ENCODE data around the gene PTTG1IP.
A peak's percentile ranks its signal among the peaks of the same experiment; 100 is the strongest.

The PTTG1IP gene

DNA sequence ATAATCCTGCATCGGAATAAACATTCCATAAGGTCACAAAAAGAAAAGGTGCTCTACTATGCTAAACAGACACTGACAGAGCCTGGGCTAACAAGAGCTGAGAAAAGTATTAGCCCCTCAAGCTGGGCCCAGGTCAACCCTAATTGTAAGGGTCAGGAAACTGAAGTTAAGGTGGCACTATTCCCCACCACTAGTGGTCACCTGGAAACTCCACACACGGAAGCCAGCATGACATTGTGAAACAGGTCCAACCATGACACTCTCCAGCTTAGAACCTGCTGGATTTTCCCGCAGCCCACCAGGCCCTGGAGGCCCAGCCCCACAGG, 1.2 kb downstream of the PTTG1IP start:
- H3K4me3 ChIP-seq (ENCODE audit: low read depth, low read length): peak overlapping the region; percentile 85
- DNase-seq (ENCODE audit: low read depth): no peak
- TF ChIP-seq, protein P1, sequence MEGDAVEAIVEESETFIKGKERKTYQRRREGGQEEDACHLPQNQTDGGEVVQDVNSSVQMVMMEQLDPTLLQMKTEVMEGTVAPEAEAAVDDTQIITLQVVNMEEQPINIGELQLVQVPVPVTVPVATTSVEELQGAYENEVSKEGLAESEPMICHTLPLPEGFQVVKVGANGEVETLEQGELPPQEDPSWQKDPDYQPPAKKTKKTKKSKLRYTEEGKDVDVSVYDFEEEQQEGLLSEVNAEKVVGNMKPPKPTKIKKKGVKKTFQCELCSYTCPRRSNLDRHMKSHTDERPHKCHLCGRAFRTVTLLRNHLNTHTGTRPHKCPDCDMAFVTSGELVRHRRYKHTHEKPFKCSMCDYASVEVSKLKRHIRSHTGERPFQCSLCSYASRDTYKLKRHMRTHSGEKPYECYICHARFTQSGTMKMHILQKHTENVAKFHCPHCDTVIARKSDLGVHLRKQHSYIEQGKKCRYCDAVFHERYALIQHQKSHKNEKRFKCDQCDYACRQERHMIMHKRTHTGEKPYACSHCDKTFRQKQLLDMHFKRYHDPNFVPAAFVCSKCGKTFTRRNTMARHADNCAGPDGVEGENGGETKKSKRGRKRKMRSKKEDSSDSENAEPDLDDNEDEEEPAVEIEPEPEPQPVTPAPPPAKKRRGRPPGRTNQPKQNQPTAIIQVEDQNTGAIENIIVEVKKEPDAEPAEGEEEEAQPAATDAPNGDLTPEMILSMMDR (conservative IDR thresholded peaks at IDR 0.05; ENCODE audit: low read depth, low read length): peak; percentile 12

DNA sequence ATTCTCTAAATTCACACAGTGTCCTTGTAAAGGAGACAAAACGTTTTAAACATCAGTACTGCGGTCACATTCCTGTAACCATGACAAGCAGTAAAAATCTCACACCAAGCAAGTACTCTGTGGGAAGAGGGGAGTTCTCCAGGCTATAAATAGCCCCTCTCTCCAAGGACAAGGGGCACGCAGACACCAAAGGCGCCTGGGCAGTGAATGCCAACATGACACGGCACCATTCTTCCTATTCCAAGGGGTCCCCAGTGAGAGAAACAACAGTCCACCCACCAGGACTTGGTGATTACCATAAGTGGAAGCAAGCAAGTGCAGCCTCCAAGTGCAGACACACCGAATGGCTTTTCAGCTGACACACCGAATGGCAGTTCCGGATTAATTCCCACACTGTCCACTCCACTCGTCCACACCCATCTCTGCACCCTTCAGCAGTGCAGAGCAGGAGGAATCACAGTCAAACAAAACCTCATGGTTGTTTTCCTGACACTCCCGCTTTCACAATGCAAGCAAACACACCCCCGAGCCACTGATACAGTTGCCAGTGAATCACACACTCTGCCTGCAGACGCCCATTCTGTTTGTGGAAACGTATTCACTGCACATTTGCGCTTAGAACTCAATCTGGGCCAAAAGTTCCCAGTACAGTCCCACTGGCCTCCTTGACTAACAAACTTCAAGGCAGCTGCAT, 1.8 kb downstream of the PTTG1IP start:
- DNase-seq (ENCODE audit: low read depth): peak; percentile 82
- TF ChIP-seq, protein P1 (conservative IDR thresholded peaks at IDR 0.05; ENCODE audit: low read depth, low read length): no peak
- H3K4me3 ChIP-seq (ENCODE audit: low read depth, low read length): peak overlapping the region; percentile 85

DNA sequence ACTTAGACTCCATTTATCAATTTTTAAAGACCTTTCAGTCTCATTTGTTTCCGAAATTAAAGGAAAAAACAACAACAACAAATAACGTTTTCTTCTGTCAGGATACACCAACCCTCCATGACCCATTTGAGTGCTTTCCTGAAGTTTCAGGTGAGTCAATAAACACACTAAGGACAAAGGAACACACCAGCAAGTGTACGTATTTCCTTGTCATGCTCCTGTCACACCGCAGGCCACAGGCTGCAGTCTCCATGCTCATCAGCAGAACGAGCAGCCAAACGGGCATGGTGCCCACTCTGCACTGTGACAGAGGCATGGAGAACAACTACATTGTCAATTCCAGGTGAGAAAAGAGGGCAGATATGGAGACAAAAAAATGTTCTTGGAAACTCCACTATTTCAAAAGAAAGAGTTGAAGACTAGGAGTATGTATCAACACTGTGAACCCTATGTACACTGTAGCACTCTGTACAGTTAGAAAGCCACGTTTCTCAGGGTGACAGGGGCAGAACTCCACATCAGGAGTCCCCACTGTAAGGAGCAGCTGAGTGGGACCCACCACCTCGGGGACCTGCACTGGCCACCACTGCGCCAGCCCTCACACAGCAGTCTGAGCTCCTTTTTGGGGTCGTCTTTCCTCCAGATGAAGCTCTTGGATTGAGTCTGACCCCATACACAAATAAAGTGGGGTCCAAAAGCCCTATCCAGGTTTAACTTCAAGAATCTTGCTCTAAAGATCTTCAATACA, 2.6 kb downstream of the PTTG1IP start:
- no peak for DNase-seq (ENCODE audit: low read depth)
- TF ChIP-seq, protein P1 (conservative IDR thresholded peaks at IDR 0.05; ENCODE audit: low read depth, low read length): no peak
- peak overlapping the region; percentile 85 for H3K4me3 ChIP-seq (ENCODE audit: low read depth, low read length)

DNA sequence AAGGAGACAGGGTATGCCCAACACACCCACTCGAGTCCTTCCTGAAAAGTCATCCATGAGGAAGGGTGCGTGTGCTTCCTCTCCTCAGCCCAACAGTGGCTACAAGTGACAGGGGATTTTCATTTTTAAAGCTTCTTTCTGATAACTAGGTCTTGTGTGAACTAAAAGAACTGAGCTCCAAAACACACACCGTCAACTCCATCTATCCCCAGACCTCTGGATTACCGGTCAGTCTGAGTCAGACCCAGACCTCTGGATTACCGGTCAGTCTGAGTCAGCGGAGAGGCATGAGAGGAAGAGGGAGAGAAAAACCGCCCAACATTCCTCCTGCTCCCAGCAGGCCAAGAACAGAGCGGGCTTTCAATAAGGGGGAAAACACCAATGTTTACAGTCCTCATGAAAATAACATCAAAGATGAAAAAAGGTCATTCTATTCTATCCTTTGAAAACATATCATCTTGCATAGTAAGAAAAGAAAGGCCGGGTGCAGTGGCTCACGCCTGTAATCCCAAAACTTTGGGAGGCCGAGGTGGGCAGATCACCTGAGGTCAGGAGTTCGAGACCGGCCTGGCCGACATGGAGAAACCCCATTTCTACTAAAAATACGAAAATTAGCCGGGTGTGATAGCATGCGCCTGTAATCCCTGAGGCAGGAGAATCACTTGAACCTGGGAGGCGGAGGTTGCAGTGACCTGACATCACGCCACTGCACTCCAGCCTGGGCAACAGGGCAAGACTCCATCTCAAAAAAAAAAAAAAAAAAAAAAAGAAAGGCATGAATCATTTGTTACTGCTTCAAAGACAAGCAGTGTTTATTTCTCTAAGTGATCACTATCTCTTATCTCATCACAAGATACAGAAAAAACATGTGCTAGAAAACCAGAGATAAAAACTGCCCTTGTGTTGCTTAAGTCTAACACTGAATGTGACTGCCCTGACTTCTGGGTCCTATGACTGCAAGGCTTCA, 3.4 kb downstream of the PTTG1IP start:
- peak; percentile 97 for DNase-seq (ENCODE audit: low read depth)
- TF ChIP-seq, protein P1 (conservative IDR thresholded peaks at IDR 0.05; ENCODE audit: low read depth, low read length): no peak

DNA sequence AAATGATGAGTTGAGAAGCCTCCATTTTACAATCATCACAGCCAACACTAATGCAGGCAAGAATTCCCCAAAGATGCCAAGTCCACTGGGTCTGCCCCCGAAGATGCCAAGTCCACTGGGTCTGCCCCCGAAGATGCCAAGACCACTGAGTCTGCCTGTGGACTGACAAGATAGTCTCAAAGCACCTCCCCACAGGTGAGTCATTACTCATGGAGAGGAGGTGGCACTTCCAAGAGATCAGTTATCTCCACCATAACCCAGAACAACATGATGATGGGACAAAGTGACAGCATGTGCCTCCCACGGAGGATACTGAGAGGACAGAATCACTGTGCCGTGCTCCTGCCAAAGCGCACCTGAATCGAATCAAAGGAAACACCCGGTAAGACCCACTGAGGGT, 4.8 kb downstream of the PTTG1IP start:
- no peak for DNase-seq (ENCODE audit: low read depth)
- TF ChIP-seq, protein P1 (conservative IDR thresholded peaks at IDR 0.05; ENCODE audit: low read depth, low read length): no peak
- H3K4me3 ChIP-seq (ENCODE audit: low read depth, low read length): no peak overlapping the region

More for the DNA sequence above, 3.4 kb downstream of the PTTG1IP start:
- peak overlapping the region; percentile 85 for H3K4me3 ChIP-seq (ENCODE audit: low read depth, low read length)

DNA sequence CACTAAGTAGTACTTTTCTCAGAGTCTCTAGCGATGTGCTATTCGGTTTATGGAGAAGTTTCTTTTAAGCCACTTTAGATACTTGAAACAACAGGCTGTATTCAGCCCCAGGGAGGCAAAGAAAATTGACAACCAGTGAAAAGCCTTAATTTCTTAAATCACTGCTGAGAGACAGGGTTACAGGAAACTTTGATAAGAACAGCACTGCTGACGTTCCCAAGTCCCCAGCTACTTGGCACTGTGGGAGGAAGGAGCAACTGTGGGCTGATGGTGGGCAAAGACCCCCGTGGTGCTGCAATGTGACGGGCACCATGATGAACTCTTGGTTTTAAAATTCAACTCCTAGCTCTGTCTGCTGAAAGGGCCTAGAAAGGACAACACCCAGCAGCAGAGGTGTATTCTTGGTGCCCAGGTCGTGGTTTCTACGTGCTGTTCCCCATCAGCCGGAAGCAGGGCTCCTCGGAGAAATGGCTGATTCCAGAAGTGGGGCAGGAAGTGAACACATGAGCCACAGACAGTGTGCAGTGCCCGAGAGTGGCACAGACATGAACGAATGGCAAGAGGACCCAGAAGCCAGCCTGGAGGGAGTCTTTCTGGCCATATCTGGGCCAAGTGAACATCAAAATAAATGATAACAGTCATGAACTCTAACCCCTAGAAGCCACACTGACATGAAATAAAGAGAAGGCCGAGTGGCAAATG, 5.3 kb downstream of the PTTG1IP start:
- TF ChIP-seq, protein P1 (conservative IDR thresholded peaks at IDR 0.05; ENCODE audit: low read depth, low read length): no peak
- no peak overlapping the region for H3K4me3 ChIP-seq (ENCODE audit: low read depth, low read length)
- no peak for DNase-seq (ENCODE audit: low read depth)

All from choroid plexus epithelial cell (primary cell).